ENCODE measurements around the gene TEX2. TPM values are rescaled to one million over a fixed set of nuclear protein-coding genes. Genes with fewer than 3 reads are reported as not detected.

The TEX2 gene
- total and polyA plus RNA-seq, 2 donors (not counting 3 experiments of a cell fraction or from before 2014, with no cell fraction given): 13.3 to 25.8 TPM

DNA sequence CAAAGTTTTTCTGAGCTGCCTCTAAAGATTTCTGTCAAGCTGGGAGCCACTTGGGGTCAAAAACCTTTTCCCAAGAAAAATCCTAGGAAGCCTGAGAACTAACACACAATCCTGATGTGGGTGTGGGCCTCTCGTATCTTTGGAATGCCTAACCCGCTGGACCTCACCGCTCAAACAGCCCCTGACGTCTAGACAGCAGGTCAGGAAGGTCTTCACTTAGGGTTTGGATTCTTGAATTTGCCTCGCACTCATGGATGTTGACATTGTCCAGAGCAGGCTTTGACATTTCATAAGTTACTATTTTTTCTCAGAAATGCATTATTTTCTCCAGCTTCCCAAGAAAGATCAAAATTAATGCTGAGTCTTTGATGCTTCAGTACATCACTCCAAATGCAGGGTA, 18.9 kb downstream of the TEX2 start:
- dilution Hi-C loops (cut with MboI; ENCODE audit: extremely low pct_ligation_motif_present, low sequenced_read_pairs): no loop called here
- H3K9ac ChIP-seq (replicated peaks; ENCODE audit: extremely low read depth, insufficient read depth, low read length): no peak overlapping the region
- ChIA-PET CTCF (no interaction called here), POLR2A (no interaction called here)
- DNase-seq (ENCODE audit: low read depth, low spot score): no peak
- no peak overlapping the region for H3K27ac ChIP-seq (ENCODE audit: insufficient read depth, low read depth, low read length)
- no peak overlapping the region for H3K4me2 ChIP-seq (ENCODE audit: insufficient read depth, low read length)
- H3K4me1 ChIP-seq (ENCODE audit: control insufficient read depth, extremely low read depth, insufficient read depth, low read length): peaks cover 6% of the 10 kb centered on the region
- intact Hi-C loops (cut with micrococcal nuclease): no loop called here
- no peaks in the 10 kb centered on the region for H3K36me3 ChIP-seq (ENCODE audit: control insufficient read depth in 2 of 2, extremely low read depth in 1 of 2, insufficient read depth in 2 of 2, low read length in 2 of 2)
- H3K27me3 ChIP-seq (ENCODE audit: control insufficient read depth in 2 of 2, insufficient read depth in 2 of 2, low read length in 2 of 2): no peaks in the 10 kb centered on the region
- no peak overlapping the region for H2AFZ ChIP-seq (ENCODE audit: low read depth, low read length)
- no peaks in the 10 kb centered on the region for H3K9me3 ChIP-seq (replicated peaks; ENCODE audit: control insufficient read depth, insufficient read depth, low read length)
- peak; percentile 18 for FAIRE-seq
- H3K9me1 ChIP-seq (replicated peaks; ENCODE audit: control insufficient read depth, extremely low read depth, insufficient read depth, low read length): no peaks in the 10 kb centered on the region
- TF ChIP-seq MYC (IDR thresholded peaks at IDR 0.05; ENCODE audit: low read depth, low read length): no peak
- no peak for TF ChIP-seq POLR2A (IDR thresholded peaks at IDR 0.05; ENCODE audit: low read depth, low read length)
- TF ChIP-seq, protein P1, sequence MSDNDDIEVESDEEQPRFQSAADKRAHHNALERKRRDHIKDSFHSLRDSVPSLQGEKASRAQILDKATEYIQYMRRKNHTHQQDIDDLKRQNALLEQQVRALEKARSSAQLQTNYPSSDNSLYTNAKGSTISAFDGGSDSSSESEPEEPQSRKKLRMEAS (IDR thresholded peaks at IDR 0.05; ENCODE audit: insufficient read depth, insufficient read length): no peak
- TF ChIP-seq, protein P2, sequence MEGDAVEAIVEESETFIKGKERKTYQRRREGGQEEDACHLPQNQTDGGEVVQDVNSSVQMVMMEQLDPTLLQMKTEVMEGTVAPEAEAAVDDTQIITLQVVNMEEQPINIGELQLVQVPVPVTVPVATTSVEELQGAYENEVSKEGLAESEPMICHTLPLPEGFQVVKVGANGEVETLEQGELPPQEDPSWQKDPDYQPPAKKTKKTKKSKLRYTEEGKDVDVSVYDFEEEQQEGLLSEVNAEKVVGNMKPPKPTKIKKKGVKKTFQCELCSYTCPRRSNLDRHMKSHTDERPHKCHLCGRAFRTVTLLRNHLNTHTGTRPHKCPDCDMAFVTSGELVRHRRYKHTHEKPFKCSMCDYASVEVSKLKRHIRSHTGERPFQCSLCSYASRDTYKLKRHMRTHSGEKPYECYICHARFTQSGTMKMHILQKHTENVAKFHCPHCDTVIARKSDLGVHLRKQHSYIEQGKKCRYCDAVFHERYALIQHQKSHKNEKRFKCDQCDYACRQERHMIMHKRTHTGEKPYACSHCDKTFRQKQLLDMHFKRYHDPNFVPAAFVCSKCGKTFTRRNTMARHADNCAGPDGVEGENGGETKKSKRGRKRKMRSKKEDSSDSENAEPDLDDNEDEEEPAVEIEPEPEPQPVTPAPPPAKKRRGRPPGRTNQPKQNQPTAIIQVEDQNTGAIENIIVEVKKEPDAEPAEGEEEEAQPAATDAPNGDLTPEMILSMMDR (IDR thresholded peaks at IDR 0.05; ENCODE audit: extremely low read depth in 1 of 2, insufficient read depth in 1 of 2, low read depth in 1 of 2, low read length in 2 of 2): no peak
- no peak for TF ChIP-seq EZH2 (IDR thresholded peaks at IDR 0.05; ENCODE audit: borderline replicate concordance, low read depth, low read length, severe bottlenecking)
- TF ChIP-seq FOS (IDR thresholded peaks at IDR 0.05; ENCODE audit: borderline replicate concordance, insufficient read depth, low read length): no peak
- TF ChIP-seq POLR2AphosphoS5 (IDR thresholded peaks at IDR 0.05; ENCODE audit: insufficient read depth, low read depth, low read length): no peak
- TF ChIP-seq GATA2 (IDR thresholded peaks at IDR 0.05; ENCODE audit: insufficient read depth, insufficient read length, low read depth, low read length): no peak
- no peak for TF ChIP-seq JUN (IDR thresholded peaks at IDR 0.05; ENCODE audit: borderline replicate concordance, insufficient read depth, insufficient read length, low read depth)
- no peak overlapping the region for H3K4me3 ChIP-seq (replicated peaks in 1 of 3; ENCODE audit: insufficient read depth in 1 of 3, low read depth in 1 of 3, low read length in 3 of 3)
- H3K79me2 ChIP-seq (ENCODE audit: control insufficient read depth, insufficient read depth, low read length): peaks cover 2% of the 10 kb centered on the region
- no peaks in the 10 kb centered on the region for H4K20me1 ChIP-seq (replicated peaks; ENCODE audit: control insufficient read depth, extremely low read depth, insufficient read depth, low read length)
- no TSS peak for BruUV-seq (replicated peaks)

Measured in endothelial cell of umbilical vein (primary cell).